Epithelial cell of proximal tubule (primary cell): ENCODE measurements around the gene BBOX1. TPM values are rescaled to one million over a fixed set of nuclear protein-coding genes. Genes with fewer than 3 reads are reported as not detected.

Experiments
- DNase-seq: peaks from one replicate; pipeline ENCODE4 v3.0.0-alpha.2; 2011; ENCODE audit warnings: low read depth
- H3K4me3 ChIP-seq: 2 replicates; pipeline ENCODE4 v1.5.1; 2011; ENCODE audit warnings: low read depth, mild to moderate bottlenecking, low read length
- total RNA-seq: library from RNA; depleted of rRNA; stranded (reverse); fragments of >200 nt; gene quantifications from 2 replicates; pipeline ENCODE4 v1.2.3, GENCODE V29; 2015
- TF ChIP-seq, protein P1 (sequence below): conservative IDR thresholded peaks from 2 replicates; pipeline ENCODE4 v1.5.1; 2012; ENCODE audit warnings: low read depth, mild to moderate bottlenecking, low read length

BBOX1 gene
- total RNA-seq, 1 donor from 2014 or later: not detected

DNA sequence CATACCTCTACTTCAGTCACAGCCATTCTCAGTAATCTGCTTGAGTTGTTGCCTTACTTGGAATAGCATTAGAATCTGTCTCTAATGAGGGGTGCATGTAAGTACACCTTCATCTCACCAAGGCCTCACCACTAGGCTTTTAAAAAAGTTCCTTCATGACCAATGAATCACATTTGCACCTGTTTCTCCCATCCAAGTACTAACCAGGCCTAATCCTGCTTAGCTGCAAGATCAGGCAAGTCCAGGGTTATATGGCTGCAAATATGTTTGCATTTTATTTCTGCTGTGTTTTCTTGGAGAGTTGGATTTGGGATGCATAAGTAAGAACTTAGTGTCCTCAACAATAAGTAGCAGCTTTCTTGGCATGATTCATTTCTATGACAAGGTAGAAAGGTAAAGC, 66.9 kb downstream of the BBOX1 start:
- H3K4me3 ChIP-seq: no peak overlapping the region
- TF ChIP-seq, protein P1, sequence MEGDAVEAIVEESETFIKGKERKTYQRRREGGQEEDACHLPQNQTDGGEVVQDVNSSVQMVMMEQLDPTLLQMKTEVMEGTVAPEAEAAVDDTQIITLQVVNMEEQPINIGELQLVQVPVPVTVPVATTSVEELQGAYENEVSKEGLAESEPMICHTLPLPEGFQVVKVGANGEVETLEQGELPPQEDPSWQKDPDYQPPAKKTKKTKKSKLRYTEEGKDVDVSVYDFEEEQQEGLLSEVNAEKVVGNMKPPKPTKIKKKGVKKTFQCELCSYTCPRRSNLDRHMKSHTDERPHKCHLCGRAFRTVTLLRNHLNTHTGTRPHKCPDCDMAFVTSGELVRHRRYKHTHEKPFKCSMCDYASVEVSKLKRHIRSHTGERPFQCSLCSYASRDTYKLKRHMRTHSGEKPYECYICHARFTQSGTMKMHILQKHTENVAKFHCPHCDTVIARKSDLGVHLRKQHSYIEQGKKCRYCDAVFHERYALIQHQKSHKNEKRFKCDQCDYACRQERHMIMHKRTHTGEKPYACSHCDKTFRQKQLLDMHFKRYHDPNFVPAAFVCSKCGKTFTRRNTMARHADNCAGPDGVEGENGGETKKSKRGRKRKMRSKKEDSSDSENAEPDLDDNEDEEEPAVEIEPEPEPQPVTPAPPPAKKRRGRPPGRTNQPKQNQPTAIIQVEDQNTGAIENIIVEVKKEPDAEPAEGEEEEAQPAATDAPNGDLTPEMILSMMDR: no peak
- no peak for DNase-seq

DNA sequence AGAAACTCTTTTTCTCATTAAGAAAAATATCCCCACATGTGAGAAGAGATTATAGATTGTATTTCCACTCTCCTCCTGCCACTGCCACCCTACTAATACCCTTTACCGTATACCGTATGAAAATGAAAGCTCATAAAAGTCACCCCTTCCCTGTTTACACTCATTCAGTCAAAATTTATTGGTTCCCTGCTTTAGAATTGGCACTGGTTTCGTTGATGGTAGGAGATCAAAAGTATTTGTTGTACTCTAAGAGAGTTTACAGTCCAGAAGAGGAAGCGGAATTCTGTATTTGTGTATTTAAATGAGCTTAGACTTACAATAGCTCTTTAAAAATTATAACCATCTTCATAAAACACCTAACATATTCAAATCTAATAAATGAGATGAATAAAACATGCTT, 68.2 kb downstream of the BBOX1 start:
- no peak for DNase-seq
- no peak overlapping the region for H3K4me3 ChIP-seq
- TF ChIP-seq, protein P1: no peak

DNA sequence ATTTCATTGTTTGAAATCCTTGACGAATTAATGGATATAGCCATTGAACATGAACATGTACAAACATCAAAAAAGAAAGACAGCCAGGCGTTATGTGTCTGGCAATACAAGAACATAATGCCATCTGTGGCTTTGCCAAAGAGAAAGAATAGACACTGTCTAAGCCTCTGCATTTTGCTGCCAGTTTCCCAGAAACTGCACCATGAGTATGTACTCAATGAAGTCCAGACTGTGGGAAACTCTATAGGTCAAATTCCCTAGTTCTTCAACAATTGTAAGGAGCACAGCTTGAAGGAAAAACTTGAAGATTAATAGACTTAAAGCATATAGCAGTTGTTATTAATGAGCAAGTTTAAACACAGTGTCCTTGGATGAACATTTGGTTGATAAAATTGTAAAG, 71.3 kb downstream of the BBOX1 start:
- no peak overlapping the region for H3K4me3 ChIP-seq
- TF ChIP-seq, protein P1: no peak
- no peak for DNase-seq

DNA sequence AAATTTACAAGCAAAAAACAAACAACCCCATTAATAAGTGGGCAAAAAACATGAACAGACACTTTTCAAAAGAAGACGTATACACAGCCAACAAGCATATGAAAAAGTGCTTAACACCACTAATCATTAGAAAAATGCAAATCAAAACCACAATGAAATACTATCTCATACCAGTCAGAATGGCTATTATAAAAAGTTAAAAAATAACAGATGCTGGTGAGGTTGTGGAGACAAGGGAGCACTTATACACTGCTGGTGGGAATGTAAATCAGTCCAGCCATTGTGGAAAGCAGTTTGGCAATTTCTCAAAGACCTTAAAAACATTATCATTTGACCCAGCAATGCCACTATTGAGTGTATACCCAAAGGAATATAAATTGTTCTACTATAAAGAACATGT, 72.3 kb downstream of the BBOX1 start:
- TF ChIP-seq, protein P1: no peak
- H3K4me3 ChIP-seq: no peak overlapping the region
- DNase-seq: no peak

DNA sequence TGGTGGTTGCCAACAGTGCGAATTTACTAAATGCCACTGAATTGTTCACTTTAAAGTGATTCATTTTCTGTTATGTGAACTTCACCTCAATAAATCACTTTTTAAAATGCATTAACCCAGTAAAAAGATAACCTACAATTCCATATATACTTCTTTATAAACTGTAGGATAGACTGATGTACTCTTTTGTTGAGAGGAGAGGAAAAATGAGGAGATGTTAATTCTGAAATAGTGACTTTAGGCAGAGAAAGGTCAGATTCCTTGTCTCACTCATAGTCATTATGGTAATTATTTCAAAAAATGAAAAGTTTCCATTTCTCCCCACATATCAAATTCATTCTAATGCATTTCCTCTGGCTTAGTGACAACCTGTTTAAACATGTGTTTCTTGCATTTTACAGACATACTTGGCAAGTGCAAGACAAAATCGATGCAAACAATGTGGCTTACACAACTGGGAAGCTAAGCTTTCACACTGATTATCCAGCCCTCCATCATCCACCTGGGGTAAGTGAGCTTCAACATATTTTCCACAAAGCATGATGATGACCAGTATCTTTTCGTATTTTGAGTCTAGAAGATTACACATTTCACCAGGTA, 74.5 kb downstream of the BBOX1 start:
- DNase-seq: no peak
- TF ChIP-seq, protein P1: no peak
- H3K4me3 ChIP-seq: no peak overlapping the region

DNA sequence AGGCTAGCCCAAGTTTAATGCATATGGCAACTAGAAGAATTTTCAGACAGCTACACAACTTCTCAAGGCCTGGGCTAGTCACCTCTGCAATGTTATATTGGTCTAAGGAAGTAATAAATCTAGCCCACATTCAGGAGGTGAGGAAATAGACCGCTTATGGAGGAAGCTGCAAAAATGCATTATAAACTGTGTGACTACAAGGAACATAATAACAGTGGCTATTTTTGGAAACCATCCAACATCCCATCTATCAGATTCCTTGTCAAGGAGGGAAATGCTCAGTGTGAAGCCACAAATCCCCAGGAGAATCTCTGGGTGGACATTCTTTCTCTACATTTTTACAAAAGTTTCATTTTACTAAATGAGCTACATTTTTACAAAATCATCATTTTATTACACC, 76.1 kb downstream of the BBOX1 start:
- no peak for DNase-seq
- no peak overlapping the region for H3K4me3 ChIP-seq
- TF ChIP-seq, protein P1: no peak

DNA sequence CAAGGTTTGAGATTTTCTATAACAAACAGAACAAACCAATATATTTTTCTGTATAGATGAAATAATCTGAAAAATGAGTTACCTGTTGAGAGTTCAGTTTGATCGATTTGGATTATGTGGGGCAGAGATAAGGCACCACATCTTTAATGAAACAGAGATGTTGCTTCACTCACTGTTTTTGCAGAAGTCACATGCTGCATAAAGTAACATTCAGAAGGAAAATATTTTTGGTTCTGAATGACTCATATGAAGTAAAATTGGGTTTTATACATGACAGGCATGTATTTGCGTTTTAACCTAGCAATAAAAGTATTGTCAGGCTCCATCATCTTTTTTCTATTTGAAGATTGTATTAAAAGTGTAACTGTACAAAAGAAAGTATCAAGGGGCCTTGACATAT, 77.8 kb downstream of the BBOX1 start:
- TF ChIP-seq, protein P1: no peak
- no peak overlapping the region for H3K4me3 ChIP-seq
- DNase-seq: no peak
